Peyer's patch (tissue), 4 donors: Measurements from ENCODE around the gene NXPH2. TPM values are rescaled to one million over a fixed set of nuclear protein-coding genes. Genes with fewer than 3 reads are reported as not detected.

ENCODE experiments used
- DNase-seq, 3 donors: peaks; one replicate each; pipeline ENCODE4 v3.0.0-alpha.2; 2017 to 2019
- H3K27ac ChIP-seq, 4 donors: fragments of 200-600 bp; sonication (generic); one replicate each; pipeline ENCODE4 v1.5.1; 2016 to 2019
- H3K27me3 ChIP-seq, 2 donors: fragments of 200-600 bp; sonication (generic); one replicate each; pipeline ENCODE4 v1.5.1; 2019
- H3K36me3 ChIP-seq, 3 donors: fragments of 200-600 bp; sonication (generic); one replicate each; pipeline ENCODE4 v1.5.1; 2016 to 2019
- H3K4me1 ChIP-seq, 4 donors: fragments of 200-600 bp; sonication (generic); one replicate each; pipeline ENCODE4 v1.5.1; 2016 to 2019
- H3K4me3 ChIP-seq, 4 donors: fragments of 200-600 bp; sonication (generic); 1 replicate in 3 of 4; 2 replicates in 1 of 4; pipeline ENCODE4 v1.5.1; 2016 to 2019; ENCODE audit warnings: mild to moderate bottlenecking in 1 of 4
- H3K9me3 ChIP-seq, 4 donors: fragments of 200-600 bp; sonication (generic); one replicate each; pipeline ENCODE4 v1.5.1; 2016 to 2019; ENCODE audit warnings: mild to moderate bottlenecking in 1 of 4
- CTCF ChIP-seq, 6 experiments: fragments of 450-650 bp in 4 of 6; fragments of 200-600 bp in 2 of 6; sonication (generic) in 1 of 6; IDR thresholded peaks; one replicate each; pipeline ENCODE4 v1.5.1; 2017 to 2019; ENCODE audit warnings: antibody characterized with exemption in 6 of 6, mild to moderate bottlenecking in 3 of 6, moderate library complexity in 1 of 6
- POLR2A ChIP-seq, 2 donors: fragments of 450-650 bp; IDR thresholded peaks; one replicate each; pipeline ENCODE4 v1.5.1; 2017; ENCODE audit warnings: antibody characterized with exemption in 2 of 2, mild to moderate bottlenecking in 2 of 2, moderate library complexity in 2 of 2
- total RNA-seq, 4 donors: library from RNA; depleted of rRNA; stranded (reverse); fragments of >200 nt; gene quantifications; one replicate each; pipeline ENCODE4 v1.1.0, GENCODE V29; 2016

The NXPH2 gene
- total RNA-seq, 4 donors from 2014 or later = not detected

- Histone ChIP-seq H3K27ac (peak overlapping the region in 1 of 4 donors; percentile 39), H3K36me3 (no peaks in the 10 kb centered on the region), H3K27me3 (no peaks in the 10 kb centered on the region), H3K4me1 (no peaks in the 10 kb centered on the region), H3K9me3 (no peaks in the 10 kb centered on the region), H3K4me3 (no peak overlapping the region)
- no peak for DNase-seq
- no peak for TF ChIP-seq CTCF (IDR thresholded peaks at IDR 0.05)
- TF ChIP-seq POLR2A (IDR thresholded peaks at IDR 0.05) = no peak
These were observed 71.4 kb downstream of the NXPH2 start for GRCh38 chr2:138708682-138709241.

GRCh38 chr2:138707392-138708074 is 72.7 kb downstream of the NXPH2 start:
- H3K9me3 ChIP-seq = no peaks in the 10 kb centered on the region
- TF ChIP-seq CTCF (IDR thresholded peaks at IDR 0.05) (no peak), POLR2A (IDR thresholded peaks at IDR 0.05) (no peak)
- H3K27me3 ChIP-seq = no peaks in the 10 kb centered on the region
- no peak overlapping the region for H3K27ac ChIP-seq
- no peak overlapping the region for H3K4me3 ChIP-seq
- H3K4me1 ChIP-seq = no peaks in the 10 kb centered on the region
- no peak for DNase-seq
- no peaks in the 10 kb centered on the region for H3K36me3 ChIP-seq

GRCh38 chr2:138703242-138703641 is 76.9 kb downstream of the NXPH2 start:
- H3K36me3 ChIP-seq = no peaks in the 10 kb centered on the region
- no peak for DNase-seq
- TF ChIP-seq CTCF (IDR thresholded peaks at IDR 0.05) (no peak), POLR2A (IDR thresholded peaks at IDR 0.05) (no peak)

GRCh38 chr2:138700716-138701115 is 79.5 kb downstream of the NXPH2 start:
- Histone ChIP-seq H3K27me3 (no peaks in the 10 kb centered on the region), H3K36me3 (no peaks in the 10 kb centered on the region), H3K4me1 (no peaks in the 10 kb centered on the region), H3K4me3 (no peak overlapping the region), H3K27ac (no peak overlapping the region), H3K9me3 (no peaks in the 10 kb centered on the region)
- no peak for TF ChIP-seq POLR2A (IDR thresholded peaks at IDR 0.05)
- TF ChIP-seq CTCF (IDR thresholded peaks at IDR 0.05) = no peak
- no peak for DNase-seq

More at GRCh38 chr2:138703242-138703641, 76.9 kb downstream of the NXPH2 start:
- Histone ChIP-seq H3K4me3 (no peak overlapping the region), H3K4me1 (no peaks in the 10 kb centered on the region), H3K27me3 (no peaks in the 10 kb centered on the region), H3K27ac (no peak overlapping the region), H3K9me3 (no peaks in the 10 kb centered on the region)

- DNase-seq = no peak
- Histone ChIP-seq H3K4me3 (no peak overlapping the region), H3K27ac (no peak overlapping the region), H3K36me3 (no peaks in the 10 kb centered on the region), H3K27me3 (no peaks in the 10 kb centered on the region), H3K9me3 (no peaks in the 10 kb centered on the region), H3K4me1 (no peaks in the 10 kb centered on the region)
- TF ChIP-seq CTCF (IDR thresholded peaks at IDR 0.05) (no peak), POLR2A (IDR thresholded peaks at IDR 0.05) (no peak)
These were observed 80.8 kb downstream of the NXPH2 start for GRCh38 chr2:138699421-138699820.
